Retinal pigment epithelial cell (primary cell): ENCODE data around the gene CRIP2.

Experiments
- DNase-seq: peaks from one replicate; pipeline ENCODE4 v3.0.0-alpha.2; 2010; ENCODE audit warnings: low read depth
- H3K4me3 ChIP-seq: 2 replicates; pipeline ENCODE4 v1.5.1; 2011; ENCODE audit warnings: mild to moderate bottlenecking, low read length, control low read depth, moderate library complexity
- TF ChIP-seq, protein P1 (sequence below): conservative IDR thresholded peaks from 2 replicates; pipeline ENCODE4 v1.5.1; 2011; ENCODE audit warnings: low read depth, low read length, control low read depth, inconsistent platforms

The CRIP2 gene

DNA sequence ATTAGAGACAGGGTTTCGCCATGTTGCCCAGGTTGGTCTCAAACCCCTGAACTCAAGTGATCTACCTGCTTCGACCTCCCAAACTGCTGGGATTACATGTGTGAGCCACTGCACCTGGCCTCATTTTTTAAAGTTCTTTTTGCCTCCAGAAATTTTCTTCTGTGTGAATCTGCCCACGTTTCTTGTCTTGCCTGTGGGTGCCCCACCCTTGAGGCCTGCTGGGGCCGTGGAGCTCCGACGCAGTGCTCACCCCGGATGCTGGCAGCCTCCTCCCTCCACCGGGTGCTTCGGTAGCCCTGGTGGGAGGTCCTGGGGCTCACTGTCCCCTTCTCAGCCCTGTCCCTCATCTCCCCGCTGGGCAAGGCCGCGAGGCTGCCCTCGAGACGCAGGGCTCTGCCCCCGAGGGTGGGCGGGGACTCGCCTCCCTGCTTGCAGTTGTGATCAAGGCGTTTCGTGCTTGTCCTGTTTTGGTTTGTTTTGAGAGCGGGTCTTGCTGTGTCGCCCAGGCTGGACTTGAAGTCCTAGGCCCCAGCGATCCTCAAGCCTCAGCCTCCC is 19.5 kb upstream of the CRIP2 start:
- TF ChIP-seq, protein P1, sequence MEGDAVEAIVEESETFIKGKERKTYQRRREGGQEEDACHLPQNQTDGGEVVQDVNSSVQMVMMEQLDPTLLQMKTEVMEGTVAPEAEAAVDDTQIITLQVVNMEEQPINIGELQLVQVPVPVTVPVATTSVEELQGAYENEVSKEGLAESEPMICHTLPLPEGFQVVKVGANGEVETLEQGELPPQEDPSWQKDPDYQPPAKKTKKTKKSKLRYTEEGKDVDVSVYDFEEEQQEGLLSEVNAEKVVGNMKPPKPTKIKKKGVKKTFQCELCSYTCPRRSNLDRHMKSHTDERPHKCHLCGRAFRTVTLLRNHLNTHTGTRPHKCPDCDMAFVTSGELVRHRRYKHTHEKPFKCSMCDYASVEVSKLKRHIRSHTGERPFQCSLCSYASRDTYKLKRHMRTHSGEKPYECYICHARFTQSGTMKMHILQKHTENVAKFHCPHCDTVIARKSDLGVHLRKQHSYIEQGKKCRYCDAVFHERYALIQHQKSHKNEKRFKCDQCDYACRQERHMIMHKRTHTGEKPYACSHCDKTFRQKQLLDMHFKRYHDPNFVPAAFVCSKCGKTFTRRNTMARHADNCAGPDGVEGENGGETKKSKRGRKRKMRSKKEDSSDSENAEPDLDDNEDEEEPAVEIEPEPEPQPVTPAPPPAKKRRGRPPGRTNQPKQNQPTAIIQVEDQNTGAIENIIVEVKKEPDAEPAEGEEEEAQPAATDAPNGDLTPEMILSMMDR, result no peak
- no peak for DNase-seq
- H3K4me3 ChIP-seq, result no peak overlapping the region

DNA sequence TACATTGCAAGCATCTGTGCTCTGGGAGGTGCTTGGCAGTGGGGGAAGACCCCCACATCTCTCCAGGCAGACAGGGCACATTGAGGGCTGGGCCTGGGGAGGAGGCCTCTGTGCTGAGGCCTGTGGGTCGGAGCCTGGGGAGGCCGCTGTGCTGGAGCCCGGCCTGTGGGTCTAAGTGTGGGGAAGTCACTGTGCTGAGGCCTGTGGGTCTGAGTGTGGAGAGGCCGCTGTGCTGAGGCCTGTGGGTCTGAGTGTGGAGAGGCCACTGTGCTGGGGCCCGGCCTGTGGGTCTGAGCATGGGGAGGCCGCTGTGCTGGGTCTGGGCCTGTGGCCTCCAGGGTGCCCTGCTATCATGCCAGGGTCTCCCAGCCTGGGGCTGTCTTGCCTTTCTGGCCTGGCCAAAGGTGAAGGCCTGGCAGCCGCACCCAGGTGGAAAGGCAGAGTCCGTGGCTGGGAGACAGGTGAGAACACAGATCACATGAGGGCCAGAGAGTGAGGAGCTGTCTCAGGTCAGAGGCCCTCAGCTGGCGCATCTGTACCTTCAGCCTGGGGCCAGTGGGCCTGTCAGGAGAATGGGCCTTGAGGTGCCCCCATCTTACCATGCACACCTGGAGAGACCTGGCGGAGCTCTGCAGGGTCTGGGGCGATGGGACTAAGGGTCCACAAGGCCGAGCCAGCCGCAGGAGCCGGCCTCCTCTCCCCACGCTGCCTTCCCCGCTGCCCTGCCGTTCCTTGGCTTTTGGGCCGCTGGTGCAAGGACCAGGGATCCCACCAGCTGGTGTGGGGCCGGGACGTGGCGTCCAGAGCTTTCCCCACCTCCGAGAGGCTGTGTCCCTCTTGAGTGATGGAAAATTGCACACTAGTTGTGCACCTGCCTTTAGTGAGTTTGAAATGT is 18.6 kb upstream of the CRIP2 start:
- TF ChIP-seq, protein P1, result no peak
- DNase-seq, result no peak
- no peak overlapping the region for H3K4me3 ChIP-seq

DNA sequence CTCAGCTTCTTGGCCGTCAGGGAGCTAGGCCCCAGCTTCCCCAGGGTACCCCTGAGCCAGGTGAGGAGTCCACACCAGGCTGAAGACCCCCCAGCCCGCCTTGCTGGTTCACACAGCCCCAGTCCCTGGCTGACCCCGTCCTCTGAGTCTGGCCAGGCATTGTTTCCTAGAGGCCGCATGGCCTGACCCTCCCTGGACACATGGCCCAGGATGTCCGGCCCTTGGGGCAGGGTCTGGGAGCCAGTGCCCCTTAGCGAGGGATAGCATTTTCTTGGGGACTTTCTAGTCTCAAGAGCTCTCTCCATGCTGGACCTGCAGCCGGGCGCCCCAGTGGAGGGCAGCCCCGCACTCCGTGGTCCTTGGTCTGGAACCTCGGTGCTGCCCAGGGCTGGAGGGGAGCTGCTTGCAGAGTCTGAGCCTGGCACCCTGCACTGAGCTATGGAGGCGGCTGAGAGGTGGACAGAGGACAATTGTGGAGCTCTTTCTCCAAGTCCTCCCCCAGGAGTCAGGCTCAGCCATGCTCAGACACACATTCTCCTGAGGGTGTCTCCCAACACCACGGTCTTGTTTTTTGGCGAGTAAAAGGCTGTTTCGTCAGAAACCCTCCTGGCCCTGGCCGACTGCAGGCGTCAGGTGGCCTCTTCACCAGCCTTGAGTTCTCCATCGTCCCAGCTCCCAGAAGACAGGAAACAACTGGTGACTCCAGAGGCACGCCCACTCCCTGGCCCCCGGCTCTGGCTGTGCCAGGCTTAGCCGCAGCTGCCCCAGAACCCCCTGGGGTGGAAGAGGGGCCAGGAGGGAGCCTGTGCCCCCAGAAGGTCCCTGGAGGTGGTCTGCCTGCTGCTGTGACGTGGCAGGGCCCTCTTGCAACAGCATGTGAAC is 17.6 kb upstream of the CRIP2 start:
- H3K4me3 ChIP-seq, result no peak overlapping the region
- DNase-seq, result no peak
- TF ChIP-seq, protein P1, result no peak

DNA sequence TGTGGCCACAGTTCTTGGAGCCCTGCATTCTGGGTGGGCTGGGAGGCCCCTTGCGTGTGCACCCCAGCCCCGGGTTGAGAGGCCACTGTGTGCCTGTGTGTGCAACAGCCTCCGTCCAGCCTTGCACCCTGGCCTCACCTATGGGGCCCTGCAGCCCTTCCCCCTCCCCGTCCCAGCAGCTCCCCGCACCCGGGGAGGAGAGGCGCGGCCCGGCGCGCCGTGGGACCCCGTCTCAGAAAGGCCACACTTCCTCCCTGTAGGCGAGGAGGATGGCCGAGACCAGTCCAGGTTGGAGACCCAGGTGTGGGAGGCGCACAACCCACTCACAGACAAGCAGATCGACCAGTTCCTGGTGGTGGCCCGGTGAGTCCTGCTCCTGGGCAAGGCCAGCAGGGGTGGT is 16.6 kb upstream of the CRIP2 start:
- H3K4me3 ChIP-seq, result no peak overlapping the region
- TF ChIP-seq, protein P1, result no peak
- no peak for DNase-seq

DNA sequence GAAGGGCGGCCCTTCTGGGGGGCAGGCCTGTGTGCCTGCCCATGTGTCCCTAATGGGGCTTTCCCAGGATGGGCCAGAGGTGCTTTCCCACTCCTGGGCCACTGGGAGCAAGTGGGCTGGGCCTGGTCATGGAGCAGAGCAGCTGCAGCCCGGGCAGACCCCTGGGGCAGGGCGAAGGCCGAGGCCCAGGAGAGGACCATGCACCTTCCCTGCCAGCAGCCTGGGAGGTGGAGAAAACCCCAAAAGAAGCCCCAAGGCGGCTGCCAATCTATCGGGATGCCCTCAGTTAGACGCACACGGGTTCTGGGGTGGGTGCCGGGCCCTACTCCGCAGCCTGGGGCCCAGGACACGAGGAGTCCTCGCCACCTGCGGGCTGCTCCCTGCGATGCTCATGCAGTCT is 16.1 kb upstream of the CRIP2 start:
- TF ChIP-seq, protein P1, result no peak
- H3K4me3 ChIP-seq, result no peak overlapping the region

DNA sequence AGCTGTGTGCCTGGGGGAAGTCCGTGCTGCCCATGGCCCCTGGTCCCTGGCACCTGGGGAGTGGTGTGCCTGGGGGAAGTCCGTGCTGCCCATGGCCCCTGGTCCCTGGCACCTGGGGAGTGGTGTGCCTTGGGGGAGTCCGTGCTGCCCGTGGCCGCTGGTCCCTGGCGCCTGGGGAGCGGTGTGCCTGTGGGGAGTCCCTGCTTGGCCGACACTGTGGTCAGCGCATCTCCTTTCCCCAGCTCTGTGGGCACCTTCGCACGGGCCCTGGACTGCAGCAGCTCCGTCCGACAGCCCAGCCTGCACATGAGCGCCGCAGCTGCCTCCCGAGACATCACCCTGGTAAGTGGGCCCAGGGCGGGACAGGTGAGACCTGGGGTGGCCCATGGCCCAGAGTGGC is 14.5 kb upstream of the CRIP2 start:
- DNase-seq, result no peak
- H3K4me3 ChIP-seq, result no peak overlapping the region
- TF ChIP-seq, protein P1, result no peak

More for the DNA sequence above, 16.1 kb upstream of the CRIP2 start:
- no peak for DNase-seq
